ENCODE results near the gene VSIG10L. TPM values are rescaled to one million over a fixed set of nuclear protein-coding genes. Genes with fewer than 3 reads are reported as not detected.

VSIG10L gene
- total RNA-seq, 1 donor from 2014 or later: 2.3 TPM

GRCh38 chr19:51365211-51365964 lies 23.4 kb upstream of the VSIG10L start:
- DNase-seq: no peak

GRCh38 chr19:51364200-51365106 lies 22.5 kb upstream of the VSIG10L start:
- no peak for DNase-seq

GRCh38 chr19:51361239-51361638 lies 19.3 kb upstream of the VSIG10L start:
- DNase-seq: no peak

GRCh38 chr19:51359294-51359693 lies 17.4 kb upstream of the VSIG10L start:
- peak; percentile 32 for DNase-seq

- no peak for DNase-seq
Measured at GRCh38 chr19:51357952-51358351, 16.0 kb upstream of the VSIG10L start.

GRCh38 chr19:51356159-51356801 lies 14.3 kb upstream of the VSIG10L start:
- no peak for DNase-seq

GRCh38 chr19:51354742-51355148 lies 12.8 kb upstream of the VSIG10L start:
- DNase-seq: peak; percentile 8

- no peak for DNase-seq
Measured at GRCh38 chr19:51354103-51354741, 12.3 kb upstream of the VSIG10L start.

- no peak for DNase-seq
Measured at GRCh38 chr19:51352783-51353360, 10.9 kb upstream of the VSIG10L start.

GRCh38 chr19:51351266-51351990 lies 9.5 kb upstream of the VSIG10L start:
- no peak for DNase-seq

- DNase-seq: no peak
Measured at GRCh38 chr19:51347209-51347928, 5.4 kb upstream of the VSIG10L start.

- no peak for DNase-seq
Measured at GRCh38 chr19:51346742-51347141, 4.8 kb upstream of the VSIG10L start.

- DNase-seq: no peak
Measured at GRCh38 chr19:51345076-51345620, 3.2 kb upstream of the VSIG10L start.

- DNase-seq: no peak
Measured at GRCh38 chr19:51342631-51343569, 961 bp upstream of the VSIG10L start.

- DNase-seq: no peak
Measured at GRCh38 chr19:51341066-51341465, 873 bp downstream of the VSIG10L start.

GRCh38 chr19:51339687-51340656 lies 2.0 kb downstream of the VSIG10L start:
- peak; percentile 41 for DNase-seq

- no peak for DNase-seq
Measured at GRCh38 chr19:51339313-51339686, 2.6 kb downstream of the VSIG10L start.
